Smooth muscle cell (in vitro differentiated cells): ENCODE measurements around the gene CCDC102B. TPM values are rescaled to one million over a fixed set of nuclear protein-coding genes. Genes with fewer than 3 reads are reported as not detected.
"Not testable (repeated sequence)": the region's sequence is repeated elsewhere in the genome, so short reads cannot be mapped to it uniquely, and the experiment has no call there.

Source experiments
- DNase-seq: peaks from one replicate; lab custom pipeline; 2025; ENCODE audit not compliant: unreplicated experiment; lab: John Stamatoyannopoulos, UW
- H2AFZ ChIP-seq: fragments of 200-600 bp; sonication (generic); 2 replicates; pipeline ENCODE4 v1.6.0; 2016; ENCODE audit warnings: antibody characterized with exemption, low read depth, mild to moderate bottlenecking
- H3F3A ChIP-seq: fragments of 200-600 bp; sonication (generic); 2 replicates; pipeline ENCODE4 v1.6.0; 2017; ENCODE audit warnings: antibody characterized with exemption, low read depth
- H3K27ac ChIP-seq: fragments of 200-600 bp; sonication (generic); 2 replicates; pipeline ENCODE4 v1.5.1; 2016; ENCODE audit warnings: low read depth, mild to moderate bottlenecking
- H3K27me3 ChIP-seq: fragments of 200-600 bp; sonication (generic); 2 replicates; pipeline ENCODE4 v1.6.1; 2016; ENCODE audit warnings: low read depth, mild to moderate bottlenecking
- H3K36me3 ChIP-seq: fragments of 200-600 bp; sonication (generic); 2 replicates; pipeline ENCODE4 v1.5.1; 2016; ENCODE audit warnings: low read depth
- H3K4me1 ChIP-seq: fragments of 200-600 bp; sonication (generic); 2 replicates; pipeline ENCODE4 v1.5.1; 2016; ENCODE audit warnings: low read depth
- H3K4me2 ChIP-seq: fragments of 200-600 bp; sonication (generic); 2 replicates; pipeline ENCODE4 v1.6.0; 2016; ENCODE audit warnings: mild to moderate bottlenecking
- H3K4me3 ChIP-seq: fragments of 200-600 bp; sonication (generic); 2 replicates; pipeline ENCODE4 v1.5.1; 2016; ENCODE audit warnings: mild to moderate bottlenecking
- H3K79me2 ChIP-seq: fragments of 200-600 bp; sonication (generic); 2 replicates; pipeline ENCODE4 v1.6.0; 2016; ENCODE audit warnings: low read depth, mild to moderate bottlenecking
- H3K9ac ChIP-seq: fragments of 200-600 bp; sonication (generic); 2 replicates; pipeline ENCODE4 v1.6.0; 2016; ENCODE audit warnings: low read depth
- H3K9me3 ChIP-seq: fragments of 200-600 bp; sonication (generic); replicated peaks from 2 replicates; pipeline ENCODE4 v1.5.1; 2016; ENCODE audit warnings: low read depth
- H4K20me1 ChIP-seq: fragments of 200-600 bp; sonication (generic); 2 replicates; pipeline ENCODE4 v1.6.0; 2016; ENCODE audit warnings: low read depth
- WGBS: methylation state at CpG from one replicate; pipeline ENCODE4 v1.1.7; 2016; ENCODE audit warnings: low lambda C conversion rate; 5-methylcytosine and 5-hydroxymethylcytosine counted together
- polyA plus RNA-seq: library from polyadenylated mRNA; unstranded; fragments of >200 nt; fragmentation: Nextera tagmentation; extraction: Ambion mirVana; gene quantifications from 2 replicates; pipeline ENCODE4 v1.2.1, GENCODE V29; 2016
- total RNA-seq: library from RNA; depleted of rRNA; stranded (reverse); fragments of >200 nt; gene quantifications from 2 replicates; pipeline ENCODE4 v1.2.3, GENCODE V29; 2014
- TF ChIP-seq, protein P1 (sequence below): fragments of 200-600 bp; sonication (generic); IDR thresholded peaks from 2 replicates; pipeline ENCODE4 v1.5.1; 2017; ENCODE audit warnings: borderline replicate concordance, mild to moderate bottlenecking, antibody characterized with exemption; ENCODE audit not compliant: insufficient read depth, poor library complexity, severe bottlenecking

Gene CCDC102B
- total and polyA plus RNA-seq, 2 experiments from 2014 or later: 9.7 to 10.3 TPM

GRCh38 chr18:68865503-68865902 is 67.6 kb downstream of the CCDC102B start:
- 93% methylated on average over 3 of the region's 3 CpGs for WGBS
- Histone ChIP-seq H3K9me3 (no peaks in the 10 kb centered on the region), H3K9ac (no peak overlapping the region), H3F3A (no peaks in the 10 kb centered on the region), H3K4me3 (no peak overlapping the region), H3K36me3 (no peaks in the 10 kb centered on the region), H3K27ac (no peak overlapping the region), H3K27me3 (no peaks in the 10 kb centered on the region), H3K4me1 (no peaks in the 10 kb centered on the region), H2AFZ (no peak overlapping the region), H4K20me1 (no peaks in the 10 kb centered on the region), H3K79me2 (no peaks in the 10 kb centered on the region), H3K4me2 (no peak overlapping the region)
- TF ChIP-seq, protein P1, sequence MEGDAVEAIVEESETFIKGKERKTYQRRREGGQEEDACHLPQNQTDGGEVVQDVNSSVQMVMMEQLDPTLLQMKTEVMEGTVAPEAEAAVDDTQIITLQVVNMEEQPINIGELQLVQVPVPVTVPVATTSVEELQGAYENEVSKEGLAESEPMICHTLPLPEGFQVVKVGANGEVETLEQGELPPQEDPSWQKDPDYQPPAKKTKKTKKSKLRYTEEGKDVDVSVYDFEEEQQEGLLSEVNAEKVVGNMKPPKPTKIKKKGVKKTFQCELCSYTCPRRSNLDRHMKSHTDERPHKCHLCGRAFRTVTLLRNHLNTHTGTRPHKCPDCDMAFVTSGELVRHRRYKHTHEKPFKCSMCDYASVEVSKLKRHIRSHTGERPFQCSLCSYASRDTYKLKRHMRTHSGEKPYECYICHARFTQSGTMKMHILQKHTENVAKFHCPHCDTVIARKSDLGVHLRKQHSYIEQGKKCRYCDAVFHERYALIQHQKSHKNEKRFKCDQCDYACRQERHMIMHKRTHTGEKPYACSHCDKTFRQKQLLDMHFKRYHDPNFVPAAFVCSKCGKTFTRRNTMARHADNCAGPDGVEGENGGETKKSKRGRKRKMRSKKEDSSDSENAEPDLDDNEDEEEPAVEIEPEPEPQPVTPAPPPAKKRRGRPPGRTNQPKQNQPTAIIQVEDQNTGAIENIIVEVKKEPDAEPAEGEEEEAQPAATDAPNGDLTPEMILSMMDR: no peak
- DNase-seq: no peak

- 97% methylated on average over 4 of the region's 4 CpGs for WGBS
- Histone ChIP-seq H3K36me3 (no peaks in the 10 kb centered on the region), H3F3A (no peaks in the 10 kb centered on the region), H3K9me3 (no peaks in the 10 kb centered on the region), H3K79me2 (no peaks in the 10 kb centered on the region), H4K20me1 (no peaks in the 10 kb centered on the region), H2AFZ (no peak overlapping the region), H3K27me3 (no peaks in the 10 kb centered on the region), H3K27ac (no peak overlapping the region), H3K4me1 (no peaks in the 10 kb centered on the region), H3K4me2 (no peak overlapping the region), H3K4me3 (no peak overlapping the region), H3K9ac (no peak overlapping the region)
- TF ChIP-seq, protein P1: no peak
- DNase-seq: no peak
Observed at GRCh38 chr18:68873003-68873402, 75.1 kb downstream of the CCDC102B start.

DNA sequence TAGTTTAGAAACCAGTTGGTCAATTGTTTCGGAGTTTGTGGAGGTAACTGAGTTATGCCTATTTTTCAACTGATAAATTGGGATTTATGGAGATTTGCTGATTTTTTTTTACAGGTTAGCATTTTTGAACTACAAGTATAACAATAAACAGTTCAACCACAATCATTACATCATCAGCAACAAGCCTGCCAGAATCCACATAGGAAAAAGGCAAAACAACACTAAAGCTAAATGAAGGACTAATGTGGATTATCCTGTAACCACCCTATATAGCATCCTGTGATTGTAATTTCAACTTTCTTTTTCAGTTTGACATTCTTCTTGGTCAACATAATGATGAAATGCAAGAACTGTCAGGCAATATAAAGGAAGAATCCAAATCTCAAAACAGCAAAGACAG is 76.5 kb downstream of the CCDC102B start:
- Histone ChIP-seq H2AFZ (no peak overlapping the region), H3F3A (no peaks in the 10 kb centered on the region), H3K27ac (no peak overlapping the region), H3K79me2 (no peaks in the 10 kb centered on the region), H3K9ac (no peak overlapping the region), H3K9me3 (no peaks in the 10 kb centered on the region), H3K4me3 (no peak overlapping the region), H3K36me3 (no peaks in the 10 kb centered on the region), H4K20me1 (no peaks in the 10 kb centered on the region), H3K4me1 (no peaks in the 10 kb centered on the region), H3K27me3 (no peaks in the 10 kb centered on the region), H3K4me2 (no peak overlapping the region)
- TF ChIP-seq, protein P1: no peak
- DNase-seq: no peak
- 94% methylated on average over 1 of the region's 1 CpG for WGBS

DNA sequence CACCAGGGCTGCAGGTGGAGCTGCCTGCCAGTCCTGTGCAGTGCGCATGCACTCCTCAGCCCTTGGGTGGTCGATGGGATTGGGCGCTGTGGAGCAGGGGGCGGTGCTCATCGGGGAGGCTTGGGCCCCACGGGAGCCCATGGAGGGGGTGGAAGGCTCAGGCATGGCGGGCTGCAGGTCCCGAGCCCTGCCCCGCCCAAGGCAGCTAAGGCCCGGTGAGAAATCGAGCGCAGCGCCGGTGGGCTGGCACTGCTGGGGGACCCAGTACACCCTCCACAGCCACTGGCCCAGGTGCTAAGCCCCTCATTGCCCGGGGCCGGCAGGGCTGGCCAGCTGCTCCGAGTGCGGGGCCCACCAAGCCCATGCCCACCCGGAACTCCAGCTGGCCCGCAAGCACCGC is 82.1 kb downstream of the CCDC102B start:
- not testable (repeated sequence) for H3K27ac ChIP-seq, H3F3A ChIP-seq, H4K20me1 ChIP-seq, H3K9me3 ChIP-seq, H3K79me2 ChIP-seq, H3K4me2 ChIP-seq, H2AFZ ChIP-seq, H3K4me3 ChIP-seq, H3K9ac ChIP-seq, H3K27me3 ChIP-seq, H3K36me3 ChIP-seq, DNase-seq, H3K4me1 ChIP-seq
- WGBS: 97% methylated on average over 21 of the region's 21 CpGs
